HEK293 (cell line): Measurements from ENCODE around the gene CSF2RB.

Source experiments
- CTCF ChIP-seq: fragments of 450-650 bp; formaldehyde crosslinking; IDR thresholded peaks from 2 replicates; pipeline ENCODE4 v1.5.1; 2016; ENCODE audit warnings: missing biosample characterization, missing genetic modification characterization
- KLF10 ChIP-seq: fragments of 450-650 bp; IDR thresholded peaks from 2 replicates; pipeline ENCODE4 v1.5.1; 2018; ENCODE audit warnings: missing biosample characterization, mild to moderate bottlenecking, missing genetic modification characterization
- ZBTB1 ChIP-seq: fragments of 450-650 bp; formaldehyde crosslinking; IDR thresholded peaks from 2 replicates; pipeline ENCODE4 v1.5.1; 2016; ENCODE audit warnings: missing biosample characterization, missing genetic modification characterization
- ZNF157 ChIP-seq: fragments of 450-650 bp; formaldehyde crosslinking; IDR thresholded peaks from 2 replicates; pipeline ENCODE4 v1.5.1; 2016; ENCODE audit warnings: missing biosample characterization, missing genetic modification characterization
- ZNF174 ChIP-seq: fragments of 450-650 bp; formaldehyde crosslinking; IDR thresholded peaks from 2 replicates; pipeline ENCODE4 v1.5.0; 2017; ENCODE audit warnings: missing biosample characterization, mild to moderate bottlenecking, missing genetic modification characterization
- ZNF221 ChIP-seq: fragments of 450-650 bp; formaldehyde crosslinking; IDR thresholded peaks from 2 replicates; pipeline ENCODE4 v1.5.1; 2017; ENCODE audit warnings: missing biosample characterization, missing genetic modification characterization, borderline replicate concordance
- TF ChIP-seq, protein P1 (sequence below): fragments of 450-650 bp; formaldehyde crosslinking; IDR thresholded peaks from 2 replicates; pipeline ENCODE4 v1.5.1; 2016; ENCODE audit warnings: missing biosample characterization, missing genetic modification characterization

- TF ChIP-seq KLF10 (tag by site-specific recombination) (no peak), ZBTB1 (tag by site-specific recombination) (no peak), ZNF157 (tag by site-specific recombination) (no peak), CTCF (tag by site-specific recombination) (0 out of 2 replicates have a peak, but pooled peaks have one; percentile 23), ZNF221 (tag by site-specific recombination) (no peak), ZNF174 (tag by site-specific recombination) (no peak)
- TF ChIP-seq, protein P1, sequence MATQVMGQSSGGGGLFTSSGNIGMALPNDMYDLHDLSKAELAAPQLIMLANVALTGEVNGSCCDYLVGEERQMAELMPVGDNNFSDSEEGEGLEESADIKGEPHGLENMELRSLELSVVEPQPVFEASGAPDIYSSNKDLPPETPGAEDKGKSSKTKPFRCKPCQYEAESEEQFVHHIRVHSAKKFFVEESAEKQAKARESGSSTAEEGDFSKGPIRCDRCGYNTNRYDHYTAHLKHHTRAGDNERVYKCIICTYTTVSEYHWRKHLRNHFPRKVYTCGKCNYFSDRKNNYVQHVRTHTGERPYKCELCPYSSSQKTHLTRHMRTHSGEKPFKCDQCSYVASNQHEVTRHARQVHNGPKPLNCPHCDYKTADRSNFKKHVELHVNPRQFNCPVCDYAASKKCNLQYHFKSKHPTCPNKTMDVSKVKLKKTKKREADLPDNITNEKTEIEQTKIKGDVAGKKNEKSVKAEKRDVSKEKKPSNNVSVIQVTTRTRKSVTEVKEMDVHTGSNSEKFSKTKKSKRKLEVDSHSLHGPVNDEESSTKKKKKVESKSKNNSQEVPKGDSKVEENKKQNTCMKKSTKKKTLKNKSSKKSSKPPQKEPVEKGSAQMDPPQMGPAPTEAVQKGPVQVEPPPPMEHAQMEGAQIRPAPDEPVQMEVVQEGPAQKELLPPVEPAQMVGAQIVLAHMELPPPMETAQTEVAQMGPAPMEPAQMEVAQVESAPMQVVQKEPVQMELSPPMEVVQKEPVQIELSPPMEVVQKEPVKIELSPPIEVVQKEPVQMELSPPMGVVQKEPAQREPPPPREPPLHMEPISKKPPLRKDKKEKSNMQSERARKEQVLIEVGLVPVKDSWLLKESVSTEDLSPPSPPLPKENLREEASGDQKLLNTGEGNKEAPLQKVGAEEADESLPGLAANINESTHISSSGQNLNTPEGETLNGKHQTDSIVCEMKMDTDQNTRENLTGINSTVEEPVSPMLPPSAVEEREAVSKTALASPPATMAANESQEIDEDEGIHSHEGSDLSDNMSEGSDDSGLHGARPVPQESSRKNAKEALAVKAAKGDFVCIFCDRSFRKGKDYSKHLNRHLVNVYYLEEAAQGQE (tag by site-specific recombination) = no peak
Observed at GRCh38 chr22:36986242-36986821, 72.9 kb downstream of the CSF2RB start.
